ENCODE measurements around the gene GUCD1.

Gene GUCD1

GRCh38 chr22:24501301-24502005 is 53.5 kb downstream of the GUCD1 start:
- no peak for DNase-seq

- DNase-seq = no peak
Observed at GRCh38 chr22:24500277-24500820, 54.6 kb downstream of the GUCD1 start.

GRCh38 chr22:24499706-24500276 is 55.1 kb downstream of the GUCD1 start:
- DNase-seq = no peak

- no peak for DNase-seq
Observed at GRCh38 chr22:24498824-24499223, 56.1 kb downstream of the GUCD1 start.

- DNase-seq = no peak
Observed at GRCh38 chr22:24497841-24498258, 57.1 kb downstream of the GUCD1 start.

GRCh38 chr22:24496661-24497060 is 58.3 kb downstream of the GUCD1 start:
- DNase-seq = no peak

- DNase-seq = no peak
Observed at GRCh38 chr22:24496234-24496633, 58.7 kb downstream of the GUCD1 start.

GRCh38 chr22:24495365-24495675 is 59.6 kb downstream of the GUCD1 start:
- no peak for DNase-seq

GRCh38 chr22:24494528-24495364 is 60.2 kb downstream of the GUCD1 start, which contains the start of gene UPB1:
Gene UPB1, plus strand, starts transcription at chr22:24495332. Its CDS starts 72 bp downstream, at chr22:24495404.
- DNase-seq = no peak

GRCh38 chr22:24494167-24494527 is 60.8 kb downstream of the GUCD1 start:
- DNase-seq = no peak

GRCh38 chr22:24492391-24492790 is 62.5 kb downstream of the GUCD1 start:
- no peak for DNase-seq

All from CD4-positive, alpha-beta T cell treated with Interferon alpha-2 for 1 hour (primary cell).